GM20000 (cell line): ENCODE measurements around the gene SLBP.

Experiments used
- DNase-seq: peaks from one replicate; pipeline ENCODE4 v3.0.0; 2012; ENCODE audit warnings: low spot score
- CTCF ChIP-seq: IDR thresholded peaks from 2 replicates; pipeline ENCODE4 v1.5.1; 2012; ENCODE audit warnings: mild to moderate bottlenecking, control low read depth; ENCODE audit errors: extremely low read depth, missing control alignments

SLBP gene

DNA sequence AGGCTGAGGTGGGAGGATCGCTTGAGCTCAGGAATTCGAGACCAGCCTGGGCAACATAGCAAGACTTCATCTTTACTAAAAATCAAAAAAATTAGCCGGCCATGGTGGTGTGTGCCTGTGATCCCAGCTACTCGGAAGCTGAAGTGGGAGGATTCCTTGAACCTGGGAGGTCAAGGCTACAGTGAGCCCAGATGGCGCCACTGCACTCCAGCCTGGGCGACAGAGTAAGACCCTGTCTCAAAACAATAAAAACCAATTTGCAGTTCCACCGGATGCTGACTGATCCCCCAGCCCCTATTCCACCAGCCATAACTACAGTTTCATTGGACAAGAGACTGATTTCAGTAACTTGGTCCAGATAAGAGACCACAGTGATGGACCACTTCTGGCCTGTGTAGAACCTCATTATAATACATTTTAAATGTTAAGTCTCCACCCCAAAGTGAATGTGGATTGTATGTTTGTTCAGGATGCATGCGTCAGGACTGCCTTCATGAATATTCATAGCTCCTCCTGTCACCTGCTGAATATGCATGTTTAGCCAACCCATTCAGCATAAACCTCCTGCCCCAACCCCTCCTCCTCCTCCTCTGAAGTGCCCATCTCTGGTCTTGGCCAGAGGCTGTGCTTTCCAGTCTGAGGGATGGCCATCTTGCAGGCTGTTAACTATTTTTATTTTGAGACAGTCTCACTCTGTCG lies 2.3 kb upstream of the SLBP start:
- no peak for TF ChIP-seq CTCF
- no peak for DNase-seq

DNA sequence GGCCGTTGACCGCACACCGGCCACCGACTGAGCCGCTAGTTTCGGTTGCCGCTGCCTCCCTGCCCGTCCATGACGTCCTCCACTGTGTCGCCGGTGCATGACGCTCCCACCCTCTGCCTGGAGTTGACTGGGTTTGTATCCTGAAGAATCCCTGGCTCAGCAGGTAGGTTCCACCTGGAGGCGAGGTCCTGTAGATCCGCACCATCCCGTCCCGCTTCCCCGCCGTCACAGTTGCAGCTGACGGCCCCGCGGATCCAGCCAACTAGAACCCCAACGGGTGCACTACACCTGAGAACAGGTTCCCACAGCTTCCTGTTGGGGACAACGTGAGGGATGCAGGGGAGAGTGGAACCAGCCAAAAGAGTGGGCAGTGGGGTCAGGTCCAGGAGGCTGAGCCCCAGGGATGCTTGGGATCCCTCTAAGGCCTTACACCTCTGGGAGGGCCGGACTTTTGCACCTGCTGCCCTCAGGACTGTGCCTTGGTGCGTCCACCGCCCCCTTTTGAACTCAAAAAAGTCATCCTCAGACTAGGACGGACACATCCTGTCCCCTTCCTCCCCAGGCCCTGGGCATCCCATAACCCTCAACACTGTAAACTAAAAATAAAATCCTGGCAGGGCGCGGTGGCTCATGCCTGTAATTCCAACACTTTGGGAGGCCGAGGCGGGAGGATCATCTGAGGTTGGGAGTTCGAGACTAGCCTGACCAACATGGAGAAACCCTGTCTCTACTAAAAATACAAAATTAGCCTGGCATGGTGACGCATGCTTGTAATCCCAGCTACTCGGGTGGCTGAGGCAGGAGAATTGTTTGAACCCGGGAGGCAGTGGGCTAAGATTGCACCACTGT lies 1.1 kb upstream of the SLBP start:
- TF ChIP-seq CTCF: no peak
- DNase-seq: no peak

GRCh38 chr4:1711571-1712215 lies 426 bp downstream of the SLBP start:
- no peak for TF ChIP-seq CTCF
- DNase-seq: peak; percentile 57

GRCh38 chr4:1711055-1711570 lies 1.0 kb downstream of the SLBP start:
- DNase-seq: no peak
- TF ChIP-seq CTCF: no peak

GRCh38 chr4:1708581-1708980 lies 3.5 kb downstream of the SLBP start:
- no peak for TF ChIP-seq CTCF
- DNase-seq: no peak

DNA sequence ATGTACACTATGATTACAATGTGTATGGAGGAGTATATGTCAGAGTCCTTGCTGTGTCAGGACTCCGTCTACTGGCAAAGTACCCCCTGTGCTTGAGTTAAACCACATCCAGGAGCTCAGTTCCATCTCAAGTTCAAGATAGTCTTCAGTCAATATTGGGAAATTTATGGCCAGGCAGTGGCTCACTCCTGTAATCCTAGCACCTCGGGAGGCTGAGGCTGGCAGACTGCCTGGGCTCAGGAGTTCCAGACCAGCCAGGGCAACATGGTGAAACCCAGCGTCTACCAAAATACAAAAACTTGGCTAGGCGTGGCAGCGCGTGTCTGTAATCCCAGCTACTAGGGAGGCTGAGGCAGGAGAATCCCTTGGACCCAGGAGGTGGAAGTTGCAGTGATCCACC lies 5.8 kb downstream of the SLBP start:
- no peak for TF ChIP-seq CTCF
- DNase-seq: no peak

- TF ChIP-seq CTCF: no peak
- no peak for DNase-seq
Observed at GRCh38 chr4:1705732-1706131, 6.4 kb downstream of the SLBP start.
